Stimulated activated memory B cell treated with anti-CD40 and anti-IgM and Interleukin-4, amounts not matched to agents 10 μg/mL and 1 μg/mL and 100 μg/mL, for 72 hours (primary cell): ENCODE results near the gene ESRP2.
A peak's percentile ranks its signal among the peaks of the same experiment; 100 is the strongest.

Source experiments
- ATAC-seq: fragments of 150-1000 bp; cut with Tn5 transposase; 2 replicates; pipeline ENCODE4 v1.10.0; 2021
- H3K27ac Mint-ChIP-seq: one replicate; pipeline ENCODE4 v1.8.0; 2022; ENCODE audit warnings: mild to moderate bottlenecking, mixed read lengths
- H3K27me3 Mint-ChIP-seq: one replicate; pipeline ENCODE4 v1.8.0; 2022; ENCODE audit warnings: mixed read lengths
- H3K36me3 Mint-ChIP-seq: one replicate; pipeline ENCODE4 v1.8.0; 2022; ENCODE audit warnings: mixed read lengths
- H3K4me1 Mint-ChIP-seq: one replicate; pipeline ENCODE4 v1.8.0; 2022; ENCODE audit warnings: mixed read lengths
- H3K4me3 Mint-ChIP-seq: one replicate; pipeline ENCODE4 v1.8.0; 2022; ENCODE audit warnings: mild to moderate bottlenecking, moderate library complexity, mixed read lengths
- H3K9me3 Mint-ChIP-seq: one replicate; pipeline ENCODE4 v1.8.0; 2022; ENCODE audit warnings: mixed read lengths

Gene ESRP2

GRCh38 chr16:68251832-68252231 lies 15.9 kb upstream of the ESRP2 start:
- H3K4me1 Mint-ChIP-seq = peaks cover 22% of the 10 kb centered on the region
- no peaks in the 10 kb centered on the region for H3K27me3 Mint-ChIP-seq
- peaks cover 21% of the 10 kb centered on the region for H3K36me3 Mint-ChIP-seq
- ATAC-seq = no peak
- H3K9me3 Mint-ChIP-seq = no peaks in the 10 kb centered on the region
- H3K4me3 Mint-ChIP-seq = no peak overlapping the region
- H3K27ac Mint-ChIP-seq = peak overlapping the region; percentile 22

DNA sequence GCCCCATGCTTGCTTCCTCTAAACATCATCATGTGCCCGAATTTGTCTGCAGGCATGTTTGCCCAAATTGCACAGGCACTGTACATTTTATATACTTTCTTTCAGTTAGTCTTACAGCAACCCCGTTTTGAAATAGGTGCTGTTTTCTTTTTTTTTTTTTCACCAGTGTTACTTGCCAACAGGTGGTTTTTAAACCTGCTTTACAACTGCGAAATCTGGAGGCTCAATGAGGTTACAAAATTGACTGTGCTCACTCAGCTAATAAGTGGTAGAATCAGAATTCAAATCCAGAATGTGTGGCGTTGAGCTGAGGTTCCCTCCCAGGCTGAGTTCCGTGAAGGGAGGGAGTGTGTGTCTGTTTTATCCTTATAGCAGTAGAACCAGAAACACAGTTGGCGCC lies 15.0 kb upstream of the ESRP2 start:
- Mint-ChIP-seq H3K36me3 (peaks cover 21% of the 10 kb centered on the region), H3K4me1 (peaks cover 31% of the 10 kb centered on the region), H3K27me3 (no peaks in the 10 kb centered on the region), H3K4me3 (no peak overlapping the region), H3K27ac (no peak overlapping the region), H3K9me3 (no peaks in the 10 kb centered on the region)
- ATAC-seq = no peak

GRCh38 chr16:68249371-68249770 lies 13.4 kb upstream of the ESRP2 start:
- Mint-ChIP-seq H3K4me1 (peaks cover 44% of the 10 kb centered on the region), H3K9me3 (no peaks in the 10 kb centered on the region), H3K4me3 (no peak overlapping the region), H3K27me3 (no peaks in the 10 kb centered on the region), H3K27ac (no peak overlapping the region), H3K36me3 (peaks cover 13% of the 10 kb centered on the region)
- no peak for ATAC-seq

DNA sequence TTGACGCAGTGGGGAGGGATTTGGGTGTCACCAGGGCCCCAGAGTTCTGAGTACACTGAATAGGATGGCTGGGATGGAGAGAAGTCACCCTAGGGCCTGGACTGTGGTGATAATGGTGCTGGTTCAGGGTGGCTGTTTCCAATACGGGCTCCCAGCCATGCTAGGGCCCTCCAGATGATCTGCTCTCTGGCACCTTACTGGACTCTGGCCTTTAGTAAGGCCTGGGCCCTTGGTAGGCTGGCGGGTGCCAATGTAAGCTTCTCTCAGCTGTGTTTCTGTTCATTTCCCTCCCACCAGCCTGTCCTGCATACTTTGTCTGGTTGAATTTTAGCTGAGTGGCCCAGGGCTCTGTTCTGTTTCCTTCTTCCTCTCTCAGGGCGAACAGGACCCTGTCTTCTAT lies 12.0 kb upstream of the ESRP2 start:
- H3K27ac Mint-ChIP-seq = peak overlapping the region; percentile 46
- H3K4me1 Mint-ChIP-seq = peaks cover 50% of the 10 kb centered on the region
- H3K36me3 Mint-ChIP-seq = peaks cover 13% of the 10 kb centered on the region
- H3K27me3 Mint-ChIP-seq = no peaks in the 10 kb centered on the region
- H3K4me3 Mint-ChIP-seq = no peak overlapping the region
- no peak for ATAC-seq
- H3K9me3 Mint-ChIP-seq = no peaks in the 10 kb centered on the region

DNA sequence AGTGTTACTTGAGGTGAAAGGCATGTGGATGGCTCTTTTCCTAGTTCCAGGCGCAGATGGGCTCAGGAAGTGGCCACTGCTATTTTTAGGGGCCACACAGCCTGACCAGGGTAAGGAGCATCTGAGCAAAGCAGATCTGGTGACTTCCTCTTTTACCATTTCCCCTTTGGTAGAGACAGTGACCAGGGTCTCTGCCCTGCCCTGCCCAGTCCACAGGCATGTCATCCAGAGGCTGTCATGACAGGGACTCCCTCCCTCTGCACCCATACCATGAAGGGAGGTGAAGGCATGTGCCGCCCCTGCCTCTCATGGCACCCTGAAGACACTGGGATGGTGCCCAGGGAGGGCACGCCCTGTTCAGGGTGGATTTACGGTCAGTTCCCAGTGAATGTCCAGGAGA lies 11.5 kb upstream of the ESRP2 start:
- peak overlapping the region; percentile 46 for H3K27ac Mint-ChIP-seq
- H3K9me3 Mint-ChIP-seq = no peaks in the 10 kb centered on the region
- peaks cover 13% of the 10 kb centered on the region for H3K36me3 Mint-ChIP-seq
- H3K27me3 Mint-ChIP-seq = no peaks in the 10 kb centered on the region
- peaks cover 50% of the 10 kb centered on the region for H3K4me1 Mint-ChIP-seq
- no peak for ATAC-seq
- no peak overlapping the region for H3K4me3 Mint-ChIP-seq

- peaks cover 44% of the 10 kb centered on the region for H3K4me1 Mint-ChIP-seq
- peaks cover 8% of the 10 kb centered on the region for H3K36me3 Mint-ChIP-seq
- H3K9me3 Mint-ChIP-seq = no peaks in the 10 kb centered on the region
- peak overlapping the region; percentile 100 for H3K4me3 Mint-ChIP-seq
- H3K27ac Mint-ChIP-seq = no peak overlapping the region
- no peaks in the 10 kb centered on the region for H3K27me3 Mint-ChIP-seq
- ATAC-seq = no peak
Observed at GRCh38 chr16:68246666-68247065, 10.7 kb upstream of the ESRP2 start.

DNA sequence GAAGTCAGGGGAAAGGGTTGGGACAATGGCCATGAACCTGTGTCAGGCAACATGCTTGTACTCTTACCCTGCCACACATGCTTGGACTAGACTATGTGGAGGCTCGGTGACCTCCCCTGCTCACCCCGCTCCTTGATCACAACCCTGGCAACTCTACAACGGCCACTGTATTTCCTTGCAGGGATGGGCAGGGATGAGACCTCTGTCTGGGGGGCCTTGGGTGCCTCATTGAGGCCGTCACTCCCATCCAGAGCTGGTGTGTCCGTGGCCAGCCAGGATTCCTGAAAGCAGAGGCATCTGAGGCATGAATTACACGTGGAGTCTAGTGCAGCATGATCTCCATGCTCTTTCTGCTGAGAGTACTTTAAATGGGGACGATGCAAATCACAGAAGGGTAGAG lies 10.2 kb upstream of the ESRP2 start:
- ATAC-seq = no peak
- Mint-ChIP-seq H3K27ac (peak overlapping the region; percentile 85), H3K4me3 (peak overlapping the region; percentile 100)

GRCh38 chr16:68244903-68245853 lies 9.3 kb upstream of the ESRP2 start, which contains the start of gene PLA2G15:
TSS of gene PLA2G15 (plus strand) at chr16:68245373. CDS start at chr16:68245427, 54 bp downstream.
- peaks cover 44% of the 10 kb centered on the region for H3K4me1 Mint-ChIP-seq
- peak within 1 kb of the TSS; percentile 100 for H3K4me3 Mint-ChIP-seq
- peak within 1 kb of the TSS; percentile 85 for H3K27ac Mint-ChIP-seq
- no peaks in the 10 kb centered on the region for H3K27me3 Mint-ChIP-seq
- no peaks in the 10 kb centered on the region for H3K36me3 Mint-ChIP-seq
- peak; percentile 97 for ATAC-seq
- H3K9me3 Mint-ChIP-seq = no peaks in the 10 kb centered on the region

More for the DNA sequence above, 10.2 kb upstream of the ESRP2 start:
- no peaks in the 10 kb centered on the region for H3K9me3 Mint-ChIP-seq
- no peaks in the 10 kb centered on the region for H3K27me3 Mint-ChIP-seq
- H3K4me1 Mint-ChIP-seq = peaks cover 44% of the 10 kb centered on the region
- peaks cover 6% of the 10 kb centered on the region for H3K36me3 Mint-ChIP-seq

GRCh38 chr16:68244481-68244902 lies 8.6 kb upstream of the ESRP2 start:
- peaks cover 44% of the 10 kb centered on the region for H3K4me1 Mint-ChIP-seq
- H3K9me3 Mint-ChIP-seq = no peaks in the 10 kb centered on the region
- no peaks in the 10 kb centered on the region for H3K36me3 Mint-ChIP-seq

DNA sequence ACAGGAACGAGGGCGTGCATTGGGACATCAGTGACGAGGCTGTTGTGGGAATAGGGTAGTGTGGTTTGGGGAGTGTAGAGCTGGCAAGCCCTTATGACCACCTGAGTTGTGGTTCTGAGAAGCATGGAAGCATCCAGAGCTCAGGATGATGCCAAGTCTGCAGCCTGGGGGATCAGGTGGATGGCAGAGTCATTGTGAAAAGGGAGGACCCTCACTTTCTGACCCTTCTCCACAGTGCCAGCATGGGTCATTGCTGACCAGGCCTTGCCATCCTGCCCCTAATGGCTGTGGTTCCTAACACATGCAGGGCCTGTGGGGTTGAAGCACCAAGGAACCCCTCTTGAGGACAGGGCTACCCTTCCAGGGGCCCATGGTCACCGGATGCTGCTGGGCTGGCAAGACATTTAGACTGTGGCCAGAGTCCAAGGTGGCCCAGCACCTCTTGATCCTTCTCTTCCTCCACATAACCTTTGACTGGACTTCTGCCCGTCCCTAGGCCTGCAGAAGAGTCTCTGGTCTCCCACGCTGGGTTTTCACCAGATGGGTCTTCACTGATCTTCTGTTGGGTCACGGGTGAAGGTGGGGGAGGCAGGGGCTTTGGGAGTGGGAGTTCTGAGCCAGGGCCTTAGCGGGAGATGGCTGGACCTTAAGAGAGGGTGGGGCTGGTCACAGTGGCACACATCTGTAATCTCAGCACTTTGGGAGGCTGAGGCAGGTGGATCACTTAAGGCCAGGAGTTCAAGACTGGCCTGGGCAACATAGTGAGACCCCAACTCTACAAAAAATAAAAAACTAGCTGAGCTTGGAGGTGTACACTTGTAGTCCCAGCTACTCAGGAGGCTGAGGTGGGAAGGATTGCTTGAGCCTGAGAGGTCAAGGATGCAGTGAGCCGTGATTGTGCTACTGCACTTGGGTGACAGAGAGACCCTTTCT lies 7.3 kb upstream of the ESRP2 start:
- Mint-ChIP-seq H3K27ac (no peak overlapping the region), H3K36me3 (no peaks in the 10 kb centered on the region), H3K9me3 (no peaks in the 10 kb centered on the region), H3K27me3 (no peaks in the 10 kb centered on the region), H3K4me3 (peak overlapping the region; percentile 100), H3K4me1 (peaks cover 47% of the 10 kb centered on the region)
- ATAC-seq = no peak

More at GRCh38 chr16:68244481-68244902, 8.6 kb upstream of the ESRP2 start:
- ATAC-seq = no peak
- Mint-ChIP-seq H3K27me3 (no peaks in the 10 kb centered on the region), H3K4me3 (peak overlapping the region; percentile 100), H3K27ac (peak overlapping the region; percentile 85)

DNA sequence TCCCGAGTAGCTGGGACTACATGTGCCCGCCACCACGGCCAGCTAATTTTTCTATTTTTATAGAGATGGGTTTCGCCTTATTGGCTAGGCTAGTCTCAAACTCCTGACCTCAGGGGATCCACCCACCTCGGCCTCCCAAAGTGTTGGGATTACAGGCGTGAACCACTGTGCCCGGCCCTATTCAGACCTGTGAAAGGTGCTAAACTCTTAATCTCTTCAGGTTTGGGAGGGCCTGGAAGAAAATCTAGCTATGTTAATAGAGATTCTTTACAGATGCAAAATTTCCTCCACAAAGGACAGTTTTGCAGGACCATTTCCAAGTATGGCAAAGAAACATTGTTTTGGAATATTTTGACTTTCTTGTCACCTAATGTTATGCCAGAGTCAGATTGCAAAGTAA lies 6.2 kb upstream of the ESRP2 start:
- Mint-ChIP-seq H3K27ac (no peak overlapping the region), H3K36me3 (no peaks in the 10 kb centered on the region), H3K9me3 (no peaks in the 10 kb centered on the region), H3K4me3 (no peak overlapping the region), H3K4me1 (peaks cover 46% of the 10 kb centered on the region), H3K27me3 (no peaks in the 10 kb centered on the region)
- no peak for ATAC-seq

DNA sequence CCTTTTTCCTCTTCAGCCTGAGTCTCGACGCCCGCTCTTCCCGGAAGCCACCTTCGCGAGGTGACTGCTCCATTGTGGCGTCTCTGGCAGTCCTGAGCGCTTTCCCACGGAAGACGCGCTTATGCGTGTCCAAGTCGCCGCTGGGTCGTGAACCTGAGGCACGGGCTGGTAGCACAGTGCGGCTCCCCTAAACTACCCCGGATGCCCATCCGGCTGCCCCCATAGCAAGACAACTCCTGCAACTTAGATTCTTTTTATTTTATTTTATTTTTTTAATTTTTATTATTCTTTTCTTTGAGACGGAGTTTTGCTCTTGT lies 2.1 kb upstream of the ESRP2 start:
- Mint-ChIP-seq H3K27ac (peak overlapping the region; percentile 59), H3K27me3 (no peaks in the 10 kb centered on the region), H3K9me3 (no peaks in the 10 kb centered on the region), H3K36me3 (no peaks in the 10 kb centered on the region), H3K4me3 (peak overlapping the region; percentile 89), H3K4me1 (peaks cover 44% of the 10 kb centered on the region)
- ATAC-seq = no peak

GRCh38 chr16:68237243-68238028 lies 1.5 kb upstream of the ESRP2 start:
- H3K36me3 Mint-ChIP-seq = no peaks in the 10 kb centered on the region
- H3K27ac Mint-ChIP-seq = peak overlapping the region; percentile 59
- H3K4me1 Mint-ChIP-seq = peaks cover 49% of the 10 kb centered on the region
- peak; percentile 91 for ATAC-seq
- H3K9me3 Mint-ChIP-seq = no peaks in the 10 kb centered on the region
- H3K4me3 Mint-ChIP-seq = peak overlapping the region; percentile 89
- no peaks in the 10 kb centered on the region for H3K27me3 Mint-ChIP-seq

DNA sequence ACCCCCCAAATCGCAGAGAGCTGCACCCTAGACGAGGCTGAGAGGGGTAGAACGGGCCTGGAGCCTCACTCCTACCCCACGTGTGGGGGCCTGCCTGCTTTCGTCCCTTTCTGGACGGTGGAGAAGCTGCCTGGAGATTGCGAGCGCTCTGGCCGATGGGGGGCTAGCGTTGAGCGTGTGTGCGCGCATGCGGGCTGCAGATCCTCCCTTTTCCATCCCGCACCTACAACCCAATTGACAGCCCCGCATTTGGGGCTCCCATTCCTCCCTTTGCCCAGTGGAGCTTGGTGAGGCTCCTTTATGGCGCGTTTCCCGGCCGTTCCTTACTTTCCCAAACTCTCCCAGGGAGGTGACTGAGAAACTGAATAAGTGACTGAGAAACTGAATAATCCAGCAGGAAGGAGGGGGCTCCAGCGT lies 907 bp upstream of the ESRP2 start:
- H3K36me3 Mint-ChIP-seq = no peaks in the 10 kb centered on the region
- H3K27ac Mint-ChIP-seq = peak overlapping the region; percentile 59
- ATAC-seq = peak; percentile 10
- no peaks in the 10 kb centered on the region for H3K27me3 Mint-ChIP-seq
- peaks cover 50% of the 10 kb centered on the region for H3K4me1 Mint-ChIP-seq
- peak overlapping the region; percentile 89 for H3K4me3 Mint-ChIP-seq
- no peaks in the 10 kb centered on the region for H3K9me3 Mint-ChIP-seq
